Fibroblast of the aortic adventitia (primary cell): ENCODE measurements around the gene CHST15. TPM values are rescaled to one million over a fixed set of nuclear protein-coding genes. Genes with fewer than 3 reads are reported as not detected.
A peak's percentile ranks its signal among the peaks of the same experiment; 100 is the strongest.

Experiments
- DNase-seq: peaks from one replicate; pipeline ENCODE4 v3.0.0-alpha.2; 2010; ENCODE audit warnings: low read depth
- H3K4me3 ChIP-seq: 2 replicates; pipeline ENCODE4 v1.5.1; 2011; ENCODE audit warnings: low read depth, mild to moderate bottlenecking, control low read depth, low read length, moderate library complexity
- CTCF ChIP-seq: IDR thresholded peaks from 2 replicates; pipeline ENCODE4 v1.5.1; 2011; ENCODE audit warnings: mild to moderate bottlenecking, low read length, control low read depth, inconsistent platforms; ENCODE audit not compliant: insufficient read depth
- total RNA-seq: library from RNA; depleted of rRNA; stranded (reverse); fragments of >200 nt; gene quantifications from 2 replicates; pipeline ENCODE4 v1.2.3, GENCODE V29; 2012; ENCODE audit warnings: low replicate concordance

Gene CHST15
- total RNA-seq, 1 donor, result 2.0 TPM

GRCh38 chr10:124000792-124001201, 92.6 kb downstream of the CHST15 start:
- H3K4me3 ChIP-seq, result no peak overlapping the region
- no peak for TF ChIP-seq CTCF
- peak; percentile 29 for DNase-seq

- DNase-seq, result no peak
- TF ChIP-seq CTCF, result no peak
- H3K4me3 ChIP-seq, result no peak overlapping the region
These were observed 93.3 kb downstream of the CHST15 start for GRCh38 chr10:123999956-124000615.

DNA sequence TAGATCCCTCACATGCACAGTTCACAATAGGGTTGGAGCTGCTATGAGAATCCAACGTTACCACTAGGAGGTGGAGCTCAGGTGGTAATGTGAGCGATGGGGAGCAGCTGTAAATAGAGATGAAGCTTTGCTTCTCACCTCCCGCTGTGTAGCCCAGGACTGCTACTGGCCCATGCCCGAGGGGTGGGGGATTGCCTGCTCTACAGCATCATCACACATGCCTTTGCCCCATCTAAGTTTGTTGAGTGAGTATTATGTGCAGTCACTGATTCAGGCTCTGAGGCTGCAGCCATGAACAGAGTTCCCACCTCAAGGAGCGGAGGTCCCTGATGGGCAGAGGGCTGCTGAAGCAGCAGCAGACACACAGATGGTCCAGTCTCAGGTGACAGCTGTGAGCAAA, 94.1 kb downstream of the CHST15 start:
- DNase-seq, result no peak
- no peak for TF ChIP-seq CTCF
- no peak overlapping the region for H3K4me3 ChIP-seq

DNA sequence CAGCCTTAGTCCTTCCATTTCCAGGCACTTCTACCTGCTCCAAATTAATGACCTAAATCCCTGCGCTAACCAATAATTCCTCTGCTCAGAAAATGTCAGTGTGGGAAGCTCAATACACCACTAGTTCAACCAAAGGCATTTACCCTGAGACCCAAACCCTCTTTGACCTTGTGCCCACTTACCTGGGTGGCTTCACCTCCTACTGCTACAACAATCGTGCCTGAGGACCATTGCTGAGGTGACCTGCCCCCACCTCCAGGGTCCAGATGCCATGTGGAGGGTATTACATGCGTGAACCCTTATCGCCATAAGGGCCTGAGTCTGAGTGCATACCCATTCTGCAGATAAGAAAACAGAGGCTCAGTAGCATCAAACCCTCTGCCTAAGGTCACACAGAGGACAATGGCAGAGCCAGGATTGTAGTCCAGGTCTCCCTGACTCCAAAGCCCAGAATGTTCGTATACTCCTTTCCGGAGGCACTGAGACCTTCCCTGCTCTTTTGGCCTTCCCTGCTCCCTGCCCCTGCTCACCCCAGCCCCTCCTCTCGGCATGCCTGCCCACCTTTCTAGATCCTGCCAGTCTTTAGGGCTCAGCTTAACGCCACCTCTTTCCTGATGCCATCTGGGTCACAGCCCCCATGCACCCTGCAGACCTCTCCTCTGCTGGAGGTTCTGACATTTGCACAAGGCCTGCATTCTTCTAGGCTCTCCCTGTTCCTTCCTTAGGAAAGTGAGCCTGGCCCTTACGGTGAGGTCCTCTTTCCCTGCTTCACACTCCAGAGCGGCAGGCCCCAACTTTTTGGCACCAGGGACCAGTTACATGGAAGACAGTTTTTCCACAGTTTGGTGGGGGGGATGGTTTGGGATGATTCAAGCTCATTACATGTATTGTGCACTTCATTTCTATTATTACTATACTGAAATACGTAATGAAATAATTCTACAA, 94.9 kb downstream of the CHST15 start:
- DNase-seq, result no peak
- H3K4me3 ChIP-seq, result no peak overlapping the region
- no peak for TF ChIP-seq CTCF

GRCh38 chr10:123997486-123998196, 95.8 kb downstream of the CHST15 start:
- TF ChIP-seq CTCF, result no peak
- H3K4me3 ChIP-seq, result no peak overlapping the region
- DNase-seq, result peak; percentile 98

GRCh38 chr10:123997013-123997412, 96.4 kb downstream of the CHST15 start:
- DNase-seq, result no peak
- no peak for TF ChIP-seq CTCF
- no peak overlapping the region for H3K4me3 ChIP-seq
